HG02610 (cell line): Measurements from ENCODE around the gene ZNF71.
"Not testable (repeated sequence)": the region's sequence is repeated elsewhere in the genome, so short reads cannot be mapped to it uniquely, and the experiment has no call there.

Experiments used
- ATAC-seq: cut with Tn5 transposase; IDR thresholded peaks from one replicate; pipeline ENCODE4 v1.9.1; 2021; ENCODE audit warnings: mild to moderate bottlenecking, moderate library complexity; ENCODE audit not compliant: unreplicated experiment

ZNF71 gene

GRCh38 chr19:56619121-56619520, 24.0 kb downstream of the ZNF71 start:
- no peak for ATAC-seq

GRCh38 chr19:56622374-56622773, 27.3 kb downstream of the ZNF71 start:
- ATAC-seq, result no peak

- no peak for ATAC-seq
Measured at GRCh38 chr19:56623006-56623405, 27.9 kb downstream of the ZNF71 start.

GRCh38 chr19:56625708-56626107, 30.6 kb downstream of the ZNF71 start:
- no peak for ATAC-seq

- no peak for ATAC-seq
Measured at GRCh38 chr19:56633021-56633420, 37.9 kb downstream of the ZNF71 start.

- no peak for ATAC-seq
Measured at GRCh38 chr19:56637976-56638555, 43.0 kb downstream of the ZNF71 start.

- ATAC-seq, result no peak
Measured at GRCh38 chr19:56639217-56639616, 44.1 kb downstream of the ZNF71 start.

GRCh38 chr19:56642711-56643459, 47.8 kb downstream of the ZNF71 start, which contains the start of gene SMIM17:
Gene SMIM17, plus strand, starts transcription at chr19:56643159. Its CDS starts 2,509 bp downstream, at chr19:56645668.
- ATAC-seq, result no peak

GRCh38 chr19:56643460-56643955, 48.4 kb downstream of the ZNF71 start:
- no peak for ATAC-seq

- no peak for ATAC-seq
Measured at GRCh38 chr19:56654151-56654550, 59.0 kb downstream of the ZNF71 start.

GRCh38 chr19:56660381-56661107, 65.4 kb downstream of the ZNF71 start:
- ATAC-seq, result no peak

- ATAC-seq, result no peak
Measured at GRCh38 chr19:56661248-56661647, 66.1 kb downstream of the ZNF71 start.

GRCh38 chr19:56663931-56664500, 68.9 kb downstream of the ZNF71 start:
- ATAC-seq, result no peak

GRCh38 chr19:56664511-56664910, 69.4 kb downstream of the ZNF71 start:
- ATAC-seq, result no peak

GRCh38 chr19:56667311-56667870, 72.3 kb downstream of the ZNF71 start:
- no peak for ATAC-seq

- ATAC-seq, result no peak
Measured at GRCh38 chr19:56668676-56669075, 73.6 kb downstream of the ZNF71 start.

- no peak for ATAC-seq
Measured at GRCh38 chr19:56670401-56670960, 75.4 kb downstream of the ZNF71 start.

- no peak for ATAC-seq
Measured at GRCh38 chr19:56670961-56671612, 76.0 kb downstream of the ZNF71 start.

GRCh38 chr19:56671613-56671994, 76.5 kb downstream of the ZNF71 start, which contains the start of gene ZNF835:
Gene ZNF835, minus strand, starts transcription at chr19:56671757. Its CDS starts 6,559 bp downstream, at chr19:56665198.
- no peak for ATAC-seq

- not testable (repeated sequence) for ATAC-seq
Measured at GRCh38 chr19:56672610-56673009, 77.5 kb downstream of the ZNF71 start.
